Kidney epithelial cell (primary cell): ENCODE results near the gene C3AR1. TPM values are rescaled to one million over a fixed set of nuclear protein-coding genes. Genes with fewer than 3 reads are reported as not detected.

Experiments used
- DNase-seq: peaks from one replicate; pipeline ENCODE4 v3.0.0-alpha.2; 2010; ENCODE audit warnings: low read depth
- H3K27me3 ChIP-seq: 2 replicates; pipeline ENCODE4 v1.6.0; 2011; ENCODE audit warnings: low read length; ENCODE audit not compliant: control insufficient read depth, insufficient read depth
- H3K36me3 ChIP-seq: 2 replicates; pipeline ENCODE4 v1.5.1; 2011; ENCODE audit warnings: low read length; ENCODE audit not compliant: control insufficient read depth, insufficient read depth
- H3K4me3 ChIP-seq: 2 replicates; pipeline ENCODE4 v1.5.1; 2011; ENCODE audit warnings: low read depth, mild to moderate bottlenecking, control low read depth, low read length
- CTCF ChIP-seq: IDR thresholded peaks from 2 replicates; pipeline ENCODE4 v1.5.1; 2011; ENCODE audit warnings: mild to moderate bottlenecking, moderate library complexity, low read length, control low read depth, inconsistent platforms; ENCODE audit not compliant: insufficient read depth, poor library complexity, severe bottlenecking
- total RNA-seq: library from RNA; depleted of rRNA; stranded (reverse); fragments of >200 nt; gene quantifications from 2 replicates; pipeline ENCODE4 v1.2.3, GENCODE V29; 2015

C3AR1 gene
- total RNA-seq, 1 donor from 2014 or later, result 0.04 TPM

GRCh38 chr12:8040791-8041190, 25.4 kb downstream of the C3AR1 start:
- peaks cover 1% of the 10 kb centered on the region for H3K36me3 ChIP-seq
- no peak for TF ChIP-seq CTCF
- no peak overlapping the region for H3K4me3 ChIP-seq
- no peak for DNase-seq
- no peaks in the 10 kb centered on the region for H3K27me3 ChIP-seq

- no peaks in the 10 kb centered on the region for H3K27me3 ChIP-seq
- H3K4me3 ChIP-seq, result no peak overlapping the region
- peak; percentile 51 for DNase-seq
- TF ChIP-seq CTCF, result no peak
- peaks cover 1% of the 10 kb centered on the region for H3K36me3 ChIP-seq
These were observed 27.5 kb downstream of the C3AR1 start for GRCh38 chr12:8038659-8039114.

- no peak for DNase-seq
- no peak for TF ChIP-seq CTCF
- H3K4me3 ChIP-seq, result no peak overlapping the region
These were observed 28.2 kb downstream of the C3AR1 start for GRCh38 chr12:8037947-8038346.

GRCh38 chr12:8037046-8037663, 29.0 kb downstream of the C3AR1 start:
- Histone ChIP-seq H3K36me3 (no peaks in the 10 kb centered on the region), H3K27me3 (no peaks in the 10 kb centered on the region), H3K4me3 (no peak overlapping the region)
- DNase-seq, result no peak
- no peak for TF ChIP-seq CTCF

More at GRCh38 chr12:8037947-8038346, 28.2 kb downstream of the C3AR1 start:
- no peaks in the 10 kb centered on the region for H3K27me3 ChIP-seq
- no peaks in the 10 kb centered on the region for H3K36me3 ChIP-seq

GRCh38 chr12:8036346-8036745, 29.8 kb downstream of the C3AR1 start:
- no peak for DNase-seq
- Histone ChIP-seq H3K4me3 (no peak overlapping the region), H3K36me3 (no peaks in the 10 kb centered on the region), H3K27me3 (no peaks in the 10 kb centered on the region)
- TF ChIP-seq CTCF, result no peak

GRCh38 chr12:8035440-8036010, 30.6 kb downstream of the C3AR1 start:
- DNase-seq, result no peak
- H3K4me3 ChIP-seq, result no peak overlapping the region

More at GRCh38 chr12:8035440-8036010, 30.6 kb downstream of the C3AR1 start:
- Histone ChIP-seq H3K27me3 (no peaks in the 10 kb centered on the region), H3K36me3 (no peaks in the 10 kb centered on the region)
- TF ChIP-seq CTCF, result no peak
